ENCODE results near the gene TMEM40.

TMEM40 gene

DNA sequence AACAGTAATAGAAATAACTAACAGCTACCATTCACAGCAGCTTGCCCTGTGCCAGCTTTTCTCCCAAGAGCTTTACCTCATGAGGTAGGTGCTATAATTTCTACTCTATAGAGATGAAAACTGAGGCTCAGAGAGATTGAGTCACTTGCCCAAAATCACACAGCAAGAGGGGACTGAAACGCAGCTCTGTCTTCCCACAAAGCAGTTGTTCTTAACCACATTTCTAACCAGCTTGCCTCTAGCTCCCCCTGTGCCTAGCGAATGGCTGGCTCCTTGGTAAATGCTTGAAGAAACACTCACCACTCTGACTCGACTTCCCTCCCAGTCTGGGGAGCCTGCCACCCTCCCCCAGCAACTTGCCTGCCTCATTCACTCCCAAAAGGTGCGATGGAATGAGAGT, 15.6 kb upstream of the TMEM40 start:
- TF ChIP-seq, protein P1, sequence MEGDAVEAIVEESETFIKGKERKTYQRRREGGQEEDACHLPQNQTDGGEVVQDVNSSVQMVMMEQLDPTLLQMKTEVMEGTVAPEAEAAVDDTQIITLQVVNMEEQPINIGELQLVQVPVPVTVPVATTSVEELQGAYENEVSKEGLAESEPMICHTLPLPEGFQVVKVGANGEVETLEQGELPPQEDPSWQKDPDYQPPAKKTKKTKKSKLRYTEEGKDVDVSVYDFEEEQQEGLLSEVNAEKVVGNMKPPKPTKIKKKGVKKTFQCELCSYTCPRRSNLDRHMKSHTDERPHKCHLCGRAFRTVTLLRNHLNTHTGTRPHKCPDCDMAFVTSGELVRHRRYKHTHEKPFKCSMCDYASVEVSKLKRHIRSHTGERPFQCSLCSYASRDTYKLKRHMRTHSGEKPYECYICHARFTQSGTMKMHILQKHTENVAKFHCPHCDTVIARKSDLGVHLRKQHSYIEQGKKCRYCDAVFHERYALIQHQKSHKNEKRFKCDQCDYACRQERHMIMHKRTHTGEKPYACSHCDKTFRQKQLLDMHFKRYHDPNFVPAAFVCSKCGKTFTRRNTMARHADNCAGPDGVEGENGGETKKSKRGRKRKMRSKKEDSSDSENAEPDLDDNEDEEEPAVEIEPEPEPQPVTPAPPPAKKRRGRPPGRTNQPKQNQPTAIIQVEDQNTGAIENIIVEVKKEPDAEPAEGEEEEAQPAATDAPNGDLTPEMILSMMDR (IDR thresholded peaks at IDR 0.05; ENCODE audit: extremely low read depth, insufficient read depth, missing control alignments) = no peak
- DNase-seq (ENCODE audit: low spot score) = no peak
- in situ Hi-C loops (cut with MboI; ENCODE audit: low pct_unique_long_range_greater_than_20kb, low sequenced_read_pairs, unreplicated experiment) = no loop called here

DNA sequence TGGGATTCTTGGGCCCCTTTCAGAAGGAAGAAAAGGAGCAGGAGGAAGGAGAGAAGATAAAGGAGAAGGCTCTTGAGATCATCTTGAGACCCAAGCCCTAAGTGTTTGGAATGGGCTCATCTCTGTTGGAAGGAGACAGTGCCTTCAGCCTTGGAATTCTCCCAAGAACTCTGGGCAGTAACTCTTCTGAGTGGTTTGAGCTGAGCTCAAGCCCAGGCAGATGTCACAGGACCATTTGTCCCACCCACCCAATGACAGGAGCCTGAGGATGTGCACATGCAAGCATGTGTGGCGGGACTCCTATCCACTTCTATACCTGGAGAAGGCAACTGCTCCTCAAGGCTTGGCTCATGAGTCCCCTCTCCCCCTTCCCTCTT, 14.6 kb upstream of the TMEM40 start:
- TF ChIP-seq, protein P1 (IDR thresholded peaks at IDR 0.05; ENCODE audit: extremely low read depth, insufficient read depth, missing control alignments) = no peak
- DNase-seq (ENCODE audit: low spot score) = no peak
- in situ Hi-C loops (cut with MboI; ENCODE audit: low pct_unique_long_range_greater_than_20kb, low sequenced_read_pairs, unreplicated experiment) = no loop called here

DNA sequence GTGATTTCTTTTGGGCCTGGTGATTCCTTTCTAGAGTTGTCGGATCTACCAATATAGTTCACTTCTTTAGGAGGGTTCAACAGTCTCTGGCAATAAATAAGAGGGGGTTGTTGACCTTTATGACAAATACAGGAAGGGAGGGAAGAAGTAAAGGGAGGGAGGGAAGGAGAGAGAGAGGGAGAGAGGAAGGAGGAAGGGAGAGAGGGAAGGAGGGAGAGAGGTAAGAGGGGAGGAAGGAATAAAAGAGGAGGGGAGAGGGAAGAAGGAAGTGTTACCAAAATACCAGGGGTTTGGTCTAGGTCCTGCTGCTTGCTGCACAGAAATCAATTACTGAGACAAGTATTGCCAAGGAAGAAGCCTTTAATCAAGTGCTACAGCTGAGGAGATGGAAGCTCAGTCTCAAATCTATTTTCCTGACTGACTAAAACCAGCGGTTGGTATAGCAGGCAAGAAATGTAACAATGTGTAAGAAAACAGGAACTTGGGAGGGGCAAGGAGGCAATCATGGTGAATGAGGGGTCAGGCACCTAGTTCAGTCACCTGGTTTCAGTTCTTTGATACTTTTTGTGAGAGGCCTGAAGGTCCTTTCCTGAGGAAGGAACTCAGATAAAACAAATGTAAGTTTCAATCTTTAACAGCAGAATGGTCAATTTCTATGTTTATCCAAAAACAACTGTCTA, 14.1 kb upstream of the TMEM40 start:
- no peak for DNase-seq (ENCODE audit: low spot score)
- TF ChIP-seq, protein P1 (IDR thresholded peaks at IDR 0.05; ENCODE audit: extremely low read depth, insufficient read depth, missing control alignments) = no peak
- in situ Hi-C loops (cut with MboI; ENCODE audit: low pct_unique_long_range_greater_than_20kb, low sequenced_read_pairs, unreplicated experiment) = no loop called here

DNA sequence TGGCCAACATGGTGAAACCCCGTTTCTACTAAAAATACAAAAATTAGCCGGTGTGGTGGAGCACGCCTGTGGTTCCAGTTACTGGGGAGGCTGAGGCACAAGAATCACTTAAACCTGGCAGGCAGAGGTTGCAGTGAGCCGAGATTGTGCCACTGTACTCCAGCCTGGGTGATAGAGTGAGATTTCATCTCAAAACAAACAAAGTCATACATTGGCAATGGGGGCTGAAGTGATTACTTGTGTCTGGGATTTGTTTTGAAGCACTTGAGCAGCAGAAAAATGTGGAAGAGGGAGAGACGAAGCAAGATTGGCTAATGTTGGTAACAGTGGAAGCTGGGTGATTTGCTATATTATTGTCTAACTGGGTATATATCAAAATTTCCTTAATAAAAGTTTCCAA, 13.4 kb upstream of the TMEM40 start:
- in situ Hi-C loops (cut with MboI; ENCODE audit: low pct_unique_long_range_greater_than_20kb, low sequenced_read_pairs, unreplicated experiment) = no loop called here
- TF ChIP-seq, protein P1 (IDR thresholded peaks at IDR 0.05; ENCODE audit: extremely low read depth, insufficient read depth, missing control alignments) = no peak
- no peak for DNase-seq (ENCODE audit: low spot score)

DNA sequence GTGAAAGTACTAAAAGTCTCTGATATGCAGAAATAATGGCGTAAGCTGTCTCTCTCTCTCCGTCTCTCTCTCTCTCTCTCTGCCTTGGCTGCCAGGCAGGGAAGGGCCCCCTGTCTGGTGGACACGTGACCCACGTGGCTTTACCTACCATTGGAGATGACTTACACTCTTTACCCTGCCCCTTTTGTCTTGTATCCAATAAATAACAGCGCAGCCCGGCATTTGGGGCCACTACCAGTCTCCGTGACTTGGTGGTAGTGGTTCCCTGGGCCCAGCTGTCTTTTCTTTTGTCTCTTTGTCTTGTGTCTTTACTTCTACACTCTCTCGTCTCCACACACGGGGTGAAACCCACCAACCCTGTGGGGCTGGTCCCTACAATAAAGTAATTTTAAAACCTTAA, 12.2 kb upstream of the TMEM40 start:
- no peak for DNase-seq (ENCODE audit: low spot score)
- in situ Hi-C loops (cut with MboI; ENCODE audit: low pct_unique_long_range_greater_than_20kb, low sequenced_read_pairs, unreplicated experiment) = no loop called here
- TF ChIP-seq, protein P1 (IDR thresholded peaks at IDR 0.05; ENCODE audit: extremely low read depth, insufficient read depth, missing control alignments) = no peak

DNA sequence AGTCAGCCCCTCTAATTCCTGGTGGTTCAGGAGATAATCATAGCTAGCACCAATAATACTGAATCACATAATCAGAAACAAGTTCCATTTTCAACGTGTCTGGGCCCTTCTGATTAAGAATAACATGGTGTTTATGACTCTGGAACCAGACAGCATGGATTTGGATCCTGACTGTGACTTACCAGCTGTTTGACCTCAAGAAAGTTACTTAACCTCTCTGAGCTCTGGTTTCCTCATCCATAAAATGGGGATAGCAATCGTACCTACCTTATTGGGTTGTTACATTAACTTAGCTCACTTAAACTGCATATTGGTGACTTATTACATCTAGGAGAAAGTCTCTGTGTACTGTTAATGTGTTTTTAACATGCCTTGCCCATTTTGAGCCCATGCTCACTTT, 10.7 kb upstream of the TMEM40 start:
- TF ChIP-seq, protein P1 (IDR thresholded peaks at IDR 0.05; ENCODE audit: extremely low read depth, insufficient read depth, missing control alignments) = no peak
- no peak for DNase-seq (ENCODE audit: low spot score)
- in situ Hi-C loops (cut with MboI; ENCODE audit: low pct_unique_long_range_greater_than_20kb, low sequenced_read_pairs, unreplicated experiment) = no loop called here
